ENCODE measurements around the gene GNG12.

The GNG12 gene

GRCh38 chr1:67724928-67725560 lies 108.2 kb downstream of the GNG12 start:
- Histone ChIP-seq H3K4me1 (ENCODE audit: control insufficient read depth, insufficient read depth, low read length) (peaks cover 4% of the 10 kb centered on the region), H3K4me3 (ENCODE audit: low read length) (no peak overlapping the region), H3K36me3 (ENCODE audit: control insufficient read depth, insufficient read depth, low read length) (no peaks in the 10 kb centered on the region), H3K27me3 (ENCODE audit: control insufficient read depth, insufficient read depth, low read length) (no peaks in the 10 kb centered on the region), H3K27ac (ENCODE audit: low read depth, low read length) (no peak overlapping the region), H3K9ac (ENCODE audit: low read length) (no peak overlapping the region)

GRCh38 chr1:67723620-67724019 lies 109.6 kb downstream of the GNG12 start:
- no peaks in the 10 kb centered on the region for H3K27me3 ChIP-seq (ENCODE audit: control insufficient read depth, insufficient read depth, low read length)
- H3K9ac ChIP-seq (ENCODE audit: low read length): no peak overlapping the region
- H3K27ac ChIP-seq (ENCODE audit: low read depth, low read length): no peak overlapping the region
- peaks cover 4% of the 10 kb centered on the region for H3K4me1 ChIP-seq (ENCODE audit: control insufficient read depth, insufficient read depth, low read length)
- no peaks in the 10 kb centered on the region for H3K36me3 ChIP-seq (ENCODE audit: control insufficient read depth, insufficient read depth, low read length)
- no peak overlapping the region for H3K4me3 ChIP-seq (ENCODE audit: low read length)

GRCh38 chr1:67723126-67723525 lies 110.1 kb downstream of the GNG12 start:
- Histone ChIP-seq H3K36me3 (ENCODE audit: control insufficient read depth, insufficient read depth, low read length) (no peaks in the 10 kb centered on the region), H3K27ac (ENCODE audit: low read depth, low read length) (no peak overlapping the region), H3K9ac (ENCODE audit: low read length) (no peak overlapping the region), H3K27me3 (ENCODE audit: control insufficient read depth, insufficient read depth, low read length) (no peaks in the 10 kb centered on the region), H3K4me1 (ENCODE audit: control insufficient read depth, insufficient read depth, low read length) (peaks cover 4% of the 10 kb centered on the region), H3K4me3 (ENCODE audit: low read length) (no peak overlapping the region)

GRCh38 chr1:67722292-67722944 lies 110.8 kb downstream of the GNG12 start:
- Histone ChIP-seq H3K4me1 (ENCODE audit: control insufficient read depth, insufficient read depth, low read length) (peaks cover 4% of the 10 kb centered on the region), H3K36me3 (ENCODE audit: control insufficient read depth, insufficient read depth, low read length) (no peaks in the 10 kb centered on the region), H3K27me3 (ENCODE audit: control insufficient read depth, insufficient read depth, low read length) (no peaks in the 10 kb centered on the region), H3K9ac (ENCODE audit: low read length) (no peak overlapping the region), H3K27ac (ENCODE audit: low read depth, low read length) (no peak overlapping the region), H3K4me3 (ENCODE audit: low read length) (no peak overlapping the region)

GRCh38 chr1:67721650-67722291 lies 111.5 kb downstream of the GNG12 start:
- Histone ChIP-seq H3K4me3 (ENCODE audit: low read length) (no peak overlapping the region), H3K36me3 (ENCODE audit: control insufficient read depth, insufficient read depth, low read length) (no peaks in the 10 kb centered on the region), H3K4me1 (ENCODE audit: control insufficient read depth, insufficient read depth, low read length) (peaks cover 4% of the 10 kb centered on the region), H3K27ac (ENCODE audit: low read depth, low read length) (no peak overlapping the region), H3K27me3 (ENCODE audit: control insufficient read depth, insufficient read depth, low read length) (no peaks in the 10 kb centered on the region), H3K9ac (ENCODE audit: low read length) (no peak overlapping the region)

GRCh38 chr1:67721112-67721511 lies 112.2 kb downstream of the GNG12 start:
- Histone ChIP-seq H3K27ac (ENCODE audit: low read depth, low read length) (no peak overlapping the region), H3K36me3 (ENCODE audit: control insufficient read depth, insufficient read depth, low read length) (no peaks in the 10 kb centered on the region), H3K4me3 (ENCODE audit: low read length) (no peak overlapping the region), H3K4me1 (ENCODE audit: control insufficient read depth, insufficient read depth, low read length) (peaks cover 4% of the 10 kb centered on the region), H3K9ac (ENCODE audit: low read length) (no peak overlapping the region), H3K27me3 (ENCODE audit: control insufficient read depth, insufficient read depth, low read length) (no peaks in the 10 kb centered on the region)

- Histone ChIP-seq H3K4me3 (ENCODE audit: low read length) (no peak overlapping the region), H3K27ac (ENCODE audit: low read depth, low read length) (no peak overlapping the region), H3K4me1 (ENCODE audit: control insufficient read depth, insufficient read depth, low read length) (no peaks in the 10 kb centered on the region), H3K36me3 (ENCODE audit: control insufficient read depth, insufficient read depth, low read length) (no peaks in the 10 kb centered on the region), H3K27me3 (ENCODE audit: control insufficient read depth, insufficient read depth, low read length) (no peaks in the 10 kb centered on the region), H3K9ac (ENCODE audit: low read length) (no peak overlapping the region)
Measured at GRCh38 chr1:67719329-67720196, 113.7 kb downstream of the GNG12 start.

- H3K27ac ChIP-seq (ENCODE audit: low read depth, low read length): no peak overlapping the region
- no peaks in the 10 kb centered on the region for H3K4me1 ChIP-seq (ENCODE audit: control insufficient read depth, insufficient read depth, low read length)
- no peaks in the 10 kb centered on the region for H3K36me3 ChIP-seq (ENCODE audit: control insufficient read depth, insufficient read depth, low read length)
- no peaks in the 10 kb centered on the region for H3K27me3 ChIP-seq (ENCODE audit: control insufficient read depth, insufficient read depth, low read length)
- H3K4me3 ChIP-seq (ENCODE audit: low read length): no peak overlapping the region
- H3K9ac ChIP-seq (ENCODE audit: low read length): no peak overlapping the region
Measured at GRCh38 chr1:67717876-67718275, 115.4 kb downstream of the GNG12 start.

- no peak overlapping the region for H3K9ac ChIP-seq (ENCODE audit: low read length)
Measured at GRCh38 chr1:67716800-67717199, 116.5 kb downstream of the GNG12 start.

GRCh38 chr1:67715819-67716218 lies 117.4 kb downstream of the GNG12 start:
- Histone ChIP-seq H3K36me3 (ENCODE audit: control insufficient read depth, insufficient read depth, low read length) (no peaks in the 10 kb centered on the region), H3K4me1 (ENCODE audit: control insufficient read depth, insufficient read depth, low read length) (no peaks in the 10 kb centered on the region), H3K4me3 (ENCODE audit: low read length) (no peak overlapping the region), H3K27me3 (ENCODE audit: control insufficient read depth, insufficient read depth, low read length) (no peaks in the 10 kb centered on the region), H3K27ac (ENCODE audit: low read depth, low read length) (no peak overlapping the region), H3K9ac (ENCODE audit: low read length) (no peak overlapping the region)

More at GRCh38 chr1:67716800-67717199, 116.5 kb downstream of the GNG12 start:
- H3K27ac ChIP-seq (ENCODE audit: low read depth, low read length): no peak overlapping the region
- no peak overlapping the region for H3K4me3 ChIP-seq (ENCODE audit: low read length)
- H3K36me3 ChIP-seq (ENCODE audit: control insufficient read depth, insufficient read depth, low read length): no peaks in the 10 kb centered on the region
- H3K4me1 ChIP-seq (ENCODE audit: control insufficient read depth, insufficient read depth, low read length): no peaks in the 10 kb centered on the region
- H3K27me3 ChIP-seq (ENCODE audit: control insufficient read depth, insufficient read depth, low read length): no peaks in the 10 kb centered on the region

GRCh38 chr1:67713057-67713846 lies 120.0 kb downstream of the GNG12 start:
- H3K27me3 ChIP-seq (ENCODE audit: control insufficient read depth, insufficient read depth, low read length): no peaks in the 10 kb centered on the region
- H3K36me3 ChIP-seq (ENCODE audit: control insufficient read depth, insufficient read depth, low read length): peaks cover 2% of the 10 kb centered on the region
- no peak overlapping the region for H3K4me3 ChIP-seq (ENCODE audit: low read length)
- H3K27ac ChIP-seq (ENCODE audit: low read depth, low read length): no peak overlapping the region
- H3K4me1 ChIP-seq (ENCODE audit: control insufficient read depth, insufficient read depth, low read length): no peaks in the 10 kb centered on the region
- no peak overlapping the region for H3K9ac ChIP-seq (ENCODE audit: low read length)

GRCh38 chr1:67711855-67712212 lies 121.4 kb downstream of the GNG12 start:
- Histone ChIP-seq H3K27me3 (ENCODE audit: control insufficient read depth, insufficient read depth, low read length) (no peaks in the 10 kb centered on the region), H3K9ac (ENCODE audit: low read length) (no peak overlapping the region), H3K4me1 (ENCODE audit: control insufficient read depth, insufficient read depth, low read length) (no peaks in the 10 kb centered on the region), H3K27ac (ENCODE audit: low read depth, low read length) (no peak overlapping the region), H3K36me3 (ENCODE audit: control insufficient read depth, insufficient read depth, low read length) (peaks cover 2% of the 10 kb centered on the region), H3K4me3 (ENCODE audit: low read length) (no peak overlapping the region)

Measured in rectal smooth muscle tissue (tissue), 1 donor.